WTC11 (cell line): ENCODE measurements around the gene LRRN3.

Experiments used
- E2F5 ChIP-seq: sonication (generic); formaldehyde crosslinking; IDR thresholded peaks from 2 replicates; pipeline ENCODE4 v1.8.1; 2022; ENCODE audit warnings: mild to moderate bottlenecking, moderate library complexity, missing genetic modification reagents
- FOXK1 ChIP-seq: sonication (generic); formaldehyde crosslinking; IDR thresholded peaks from 2 replicates; pipeline ENCODE4 v1.8.0; 2022; ENCODE audit warnings: mild to moderate bottlenecking, moderate library complexity, missing genetic modification reagents
- MAX ChIP-seq: sonication (generic); formaldehyde crosslinking; IDR thresholded peaks from 2 replicates; pipeline ENCODE4 v1.8.0; 2022; ENCODE audit warnings: mild to moderate bottlenecking, missing genetic modification reagents
- MXD4 ChIP-seq: fragments of 250-450 bp; sonication (Bioruptor Pico); IDR thresholded peaks from 2 replicates; pipeline ENCODE4 v1.8.0; 2021; ENCODE audit warnings: mild to moderate bottlenecking, moderate library complexity, borderline replicate concordance
- NR3C1 ChIP-seq: sonication (generic); formaldehyde crosslinking; conservative IDR thresholded peaks from 2 replicates; pipeline ENCODE4 v1.8.1; 2023; ENCODE audit warnings: low read depth, mild to moderate bottlenecking, missing genetic modification reagents
- SMAD3 ChIP-seq: sonication (generic); formaldehyde crosslinking; IDR thresholded peaks from 2 replicates; pipeline ENCODE4 v1.8.0; 2022; ENCODE audit warnings: missing genetic modification reagents, mild to moderate bottlenecking, borderline replicate concordance
- ZBTB21 ChIP-seq: sonication (generic); formaldehyde crosslinking; IDR thresholded peaks from 2 replicates; pipeline ENCODE4 v1.8.1; 2023; ENCODE audit warnings: mild to moderate bottlenecking, missing genetic modification reagents, borderline replicate concordance
- TF ChIP-seq, protein P1 (sequence below): fragments of 200-600 bp; IDR thresholded peaks from 2 replicates; pipeline ENCODE4 v1.8.0; 2022; ENCODE audit warnings: antibody characterized with exemption
- TF ChIP-seq, protein P2 (sequence below): sonication (generic); formaldehyde crosslinking; conservative IDR thresholded peaks from 2 replicates; pipeline ENCODE4 v1.8.1; 2022; ENCODE audit warnings: mild to moderate bottlenecking, missing genetic modification reagents

DNA sequence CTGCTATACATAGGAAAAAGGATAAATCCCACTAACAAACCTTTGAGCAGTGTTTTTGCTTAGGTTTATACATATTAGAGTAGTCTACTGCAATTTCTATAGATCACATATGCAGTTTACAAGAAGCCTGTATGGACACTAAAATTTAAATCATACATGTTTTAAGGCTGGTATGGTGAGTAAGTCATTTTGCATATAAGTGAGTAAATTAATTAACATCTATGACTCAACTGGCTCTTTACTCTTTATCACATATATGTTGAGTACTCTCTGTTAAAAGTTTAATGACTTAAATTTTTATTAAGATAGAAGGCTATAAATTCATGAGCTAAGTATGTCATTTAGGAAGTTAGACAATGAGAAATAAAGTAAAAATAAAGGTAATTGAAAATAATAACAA, 69.4 kb downstream of the LRRN3 start:
- TF ChIP-seq MAX (CRISPR knock-in tag) (no peak), ZBTB21 (no peak), FOXK1 (CRISPR knock-in tag) (no peak), E2F5 (CRISPR knock-in tag) (no peak), SMAD3 (no peak), MXD4 (CRISPR knock-in tag) (no peak), NR3C1 (CRISPR knock-in tag) (no peak)
- TF ChIP-seq, protein P1, sequence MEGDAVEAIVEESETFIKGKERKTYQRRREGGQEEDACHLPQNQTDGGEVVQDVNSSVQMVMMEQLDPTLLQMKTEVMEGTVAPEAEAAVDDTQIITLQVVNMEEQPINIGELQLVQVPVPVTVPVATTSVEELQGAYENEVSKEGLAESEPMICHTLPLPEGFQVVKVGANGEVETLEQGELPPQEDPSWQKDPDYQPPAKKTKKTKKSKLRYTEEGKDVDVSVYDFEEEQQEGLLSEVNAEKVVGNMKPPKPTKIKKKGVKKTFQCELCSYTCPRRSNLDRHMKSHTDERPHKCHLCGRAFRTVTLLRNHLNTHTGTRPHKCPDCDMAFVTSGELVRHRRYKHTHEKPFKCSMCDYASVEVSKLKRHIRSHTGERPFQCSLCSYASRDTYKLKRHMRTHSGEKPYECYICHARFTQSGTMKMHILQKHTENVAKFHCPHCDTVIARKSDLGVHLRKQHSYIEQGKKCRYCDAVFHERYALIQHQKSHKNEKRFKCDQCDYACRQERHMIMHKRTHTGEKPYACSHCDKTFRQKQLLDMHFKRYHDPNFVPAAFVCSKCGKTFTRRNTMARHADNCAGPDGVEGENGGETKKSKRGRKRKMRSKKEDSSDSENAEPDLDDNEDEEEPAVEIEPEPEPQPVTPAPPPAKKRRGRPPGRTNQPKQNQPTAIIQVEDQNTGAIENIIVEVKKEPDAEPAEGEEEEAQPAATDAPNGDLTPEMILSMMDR, result no peak
- TF ChIP-seq, protein P2, sequence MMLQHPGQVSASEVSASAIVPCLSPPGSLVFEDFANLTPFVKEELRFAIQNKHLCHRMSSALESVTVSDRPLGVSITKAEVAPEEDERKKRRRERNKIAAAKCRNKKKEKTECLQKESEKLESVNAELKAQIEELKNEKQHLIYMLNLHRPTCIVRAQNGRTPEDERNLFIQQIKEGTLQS (CRISPR knock-in tag), result no peak
